PC-3 (cell line): ENCODE results near the gene TMEM44. TPM values are rescaled to one million over a fixed set of nuclear protein-coding genes. Genes with fewer than 3 reads are reported as not detected.

Source experiments
- ATAC-seq: fragments of 200-7000 bp; cut with Tn5 transposase; 2 replicates; pipeline ENCODE4 v1.9.1; 2020; ENCODE audit warnings: mild to moderate bottlenecking, moderate library complexity
- BruUV-seq: library from RNA; stranded (reverse); fragments of 400-500 nt; replicated peaks from 2 replicates; lab custom pipeline; 2021; lab: Mats Ljungman, UMichigan
- CTCF ChIA-PET: fragments of 300-600 bp; sonication (Branson Sonifier 250); formaldehyde crosslinking; loops from one replicate; lab custom pipeline; 2022; ENCODE audit warnings: antibody characterized with exemption; lab: Charles Lee
- POLR2A ChIA-PET: fragments of 300-600 bp; sonication (Branson Sonifier 250); formaldehyde crosslinking; loops from one replicate; lab custom pipeline; 2022; ENCODE audit warnings: antibody characterized with exemption; ENCODE audit not compliant: unreplicated experiment; lab: Charles Lee
- DNase-seq: peaks from one replicate; pipeline ENCODE4 v3.0.0-alpha.2; 2015
- H2AFZ ChIP-seq: fragments of 300-600 bp; sonication (generic); 2 replicates; pipeline ENCODE4 v1.6.0; 2016; ENCODE audit warnings: antibody characterized with exemption, low read length
- H3F3A ChIP-seq: fragments of 300-600 bp; sonication (generic); one replicate; pipeline ENCODE4 v1.6.0; 2017; ENCODE audit warnings: antibody characterized with exemption, low read length, control low read depth, mild to moderate bottlenecking; ENCODE audit not compliant: unreplicated experiment
- H3K27ac ChIP-seq: fragments of 300-600 bp; sonication (generic); 2 replicates; pipeline ENCODE4 v1.5.1; 2016; ENCODE audit warnings: mild to moderate bottlenecking, low read length
- H3K27me3 ChIP-seq: fragments of 300-600 bp; sonication (generic); 2 replicates; pipeline ENCODE4 v1.6.1; 2016; ENCODE audit warnings: low read length, mixed read lengths
- H3K36me3 ChIP-seq: fragments of 300-600 bp; sonication (generic); 2 replicates; pipeline ENCODE4 v1.6.1; 2016; ENCODE audit warnings: low read depth, mixed run types, low read length, mixed read lengths
- H3K4me1 ChIP-seq: fragments of 300-600 bp; sonication (generic); 2 replicates; pipeline ENCODE4 v1.5.1; 2016; ENCODE audit warnings: low read length; ENCODE audit not compliant: insufficient read depth
- H3K4me2 ChIP-seq: fragments of 300-600 bp; sonication (generic); 2 replicates; pipeline ENCODE4 v1.6.0; 2016; ENCODE audit warnings: low read length
- H3K4me3 ChIP-seq: fragments of 300-600 bp; sonication (generic); 2 replicates; pipeline ENCODE4 v1.5.1; 2016; ENCODE audit warnings: mild to moderate bottlenecking, low read length, mixed read lengths
- H3K79me2 ChIP-seq: fragments of 300-600 bp; sonication (generic); 2 replicates; pipeline ENCODE4 v1.6.1; 2017; ENCODE audit warnings: low read length, mixed read lengths
- H3K9ac ChIP-seq: fragments of 300-600 bp; sonication (generic); 2 replicates; pipeline ENCODE4 v1.6.0; 2016; ENCODE audit warnings: mild to moderate bottlenecking, low read length
- H3K9me2 ChIP-seq: fragments of 300-600 bp; sonication (generic); replicated peaks from 2 replicates; pipeline ENCODE4 v1.6.1; 2016; ENCODE audit warnings: mixed run types, low read length, mixed read lengths
- H3K9me3 ChIP-seq: fragments of 300-600 bp; sonication (generic); 2 replicates; pipeline ENCODE4 v1.6.1; 2016; ENCODE audit warnings: low read length, mixed read lengths
- H4K20me1 ChIP-seq: fragments of 300-600 bp; sonication (generic); 2 replicates; pipeline ENCODE4 v1.6.1; 2016; ENCODE audit warnings: low read length, mixed read lengths
- CTCF ChIP-seq: fragments of 300-600 bp; sonication (generic); conservative IDR thresholded peaks from 2 replicates; pipeline ENCODE4 v1.5.1; 2017; ENCODE audit warnings: antibody characterized with exemption, low read depth, mild to moderate bottlenecking, low read length
- EZH2 ChIP-seq: fragments of 300-600 bp; sonication (generic); IDR thresholded peaks from one replicate; pipeline ENCODE4 v1.6.1; 2017; ENCODE audit warnings: antibody characterized with exemption, mild to moderate bottlenecking, low read length; ENCODE audit not compliant: unreplicated experiment
- EZH2phosphoT487 ChIP-seq: fragments of 300-600 bp; sonication (generic); IDR thresholded peaks from 2 replicates; pipeline ENCODE4 v1.6.1; 2018; ENCODE audit warnings: mild to moderate bottlenecking, antibody characterized with exemption, low read length, borderline replicate concordance
- intact Hi-C: fragments of 100-400 bp; cut with micrococcal nuclease; formaldehyde crosslinking; loops from 2 replicates; pipeline ENCODE4 v1.9.0; 2023
- total RNA-seq: library from RNA; depleted of rRNA; stranded (reverse); fragments of >200 nt; gene quantifications from 2 replicates; pipeline ENCODE4 v1.2.3, GENCODE V29; 2014

The TMEM44 gene
- total RNA-seq, 1 experiment from 2014 or later = 16.6 TPM

- no peak overlapping the region for H3K9ac ChIP-seq
- TF ChIP-seq EZH2phosphoT487 = no peak
- TF ChIP-seq EZH2 = no peak
- TF ChIP-seq CTCF = no peak
- ChIA-PET POLR2A (interaction anchor here (0.6 to 0.7 kb wide), 4 partner anchors 436 to 587 kb away, joined by 3 to 4 read pairs (median 3); no protein-coding TSS in a partner anchor), CTCF (interaction anchor here (0.6 to 1.9 kb wide), 26 partner anchors 10 to 588 kb away, joined by 3 to 34 read pairs (median 5); partner anchors contain the start of gene LSG1)
- no peaks in the 10 kb centered on the region for H3K27me3 ChIP-seq
- no TSS peak for BruUV-seq
- H3K27ac ChIP-seq = peak overlapping the region; percentile 60
- intact Hi-C loops = loop anchor here (1.0 to 10.0 kb wide), 6 partner anchors 272 to 843 kb away; no protein-coding TSS in a partner anchor
- H3K4me3 ChIP-seq = peak overlapping the region; percentile 36; the same call in 1 of the 2 replicates
- DNase-seq (no peak), ATAC-seq (no peak)
- H3K4me2 ChIP-seq = peak overlapping the region; percentile 74
- H3F3A ChIP-seq = no peaks in the 10 kb centered on the region
- H3K36me3 ChIP-seq = no peaks in the 10 kb centered on the region
- no peaks in the 10 kb centered on the region for H3K9me2 ChIP-seq
- peaks cover 14% of the 10 kb centered on the region for H3K79me2 ChIP-seq
- peaks cover 20% of the 10 kb centered on the region for H3K4me1 ChIP-seq
- peaks cover 13% of the 10 kb centered on the region; the same call in 1 of the 2 replicates for H4K20me1 ChIP-seq
- no peaks in the 10 kb centered on the region for H3K9me3 ChIP-seq
- H2AFZ ChIP-seq = peak overlapping the region; percentile 68
These were observed 49.0 kb upstream of the TMEM44 start for GRCh38 chr3:194682189-194682693.

- H3K4me2 ChIP-seq = no peak overlapping the region
- H3F3A ChIP-seq = no peaks in the 10 kb centered on the region
- no peak overlapping the region for H3K4me3 ChIP-seq
- BruUV-seq = no TSS peak
- no peaks in the 10 kb centered on the region for H3K27me3 ChIP-seq
- H3K9ac ChIP-seq = no peak overlapping the region
- no peaks in the 10 kb centered on the region for H3K36me3 ChIP-seq
- H3K4me1 ChIP-seq = peaks cover 20% of the 10 kb centered on the region
- TF ChIP-seq EZH2phosphoT487 (no peak), EZH2 (no peak), CTCF (no peak)
- peaks cover 3% of the 10 kb centered on the region for H3K79me2 ChIP-seq
- CTCF ChIA-PET = no interaction called here
- DNase-seq (no peak), ATAC-seq (no peak)
- intact Hi-C loops = loop anchor here (10.0 kb wide), 1 partner anchor 844 kb away; no protein-coding TSS in a partner anchor
- POLR2A ChIA-PET = no interaction called here
- no peaks in the 10 kb centered on the region for H3K9me3 ChIP-seq
- peaks cover 1% of the 10 kb centered on the region; the same call in 1 of the 2 replicates for H4K20me1 ChIP-seq
- no peaks in the 10 kb centered on the region for H3K9me2 ChIP-seq
- H2AFZ ChIP-seq = no peak overlapping the region
- no peak overlapping the region for H3K27ac ChIP-seq
These were observed 47.8 kb upstream of the TMEM44 start for GRCh38 chr3:194680888-194681615.

GRCh38 chr3:194676471-194676870, 43.3 kb upstream of the TMEM44 start:
- ATAC-seq = no peak
- intact Hi-C loops = no loop called here
- H3K27ac ChIP-seq = no peak overlapping the region
- DNase-seq = no peak
- H3F3A ChIP-seq = no peaks in the 10 kb centered on the region
- TF ChIP-seq EZH2 = no peak
- no peak for TF ChIP-seq CTCF
- H3K9me2 ChIP-seq = no peaks in the 10 kb centered on the region
- H3K36me3 ChIP-seq = no peaks in the 10 kb centered on the region
- H3K79me2 ChIP-seq = peaks cover 6% of the 10 kb centered on the region
- H3K9ac ChIP-seq = no peak overlapping the region
- no peaks in the 10 kb centered on the region for H3K4me1 ChIP-seq
- no TSS peak for BruUV-seq
- ChIA-PET CTCF (no interaction called here), POLR2A (no interaction called here)
- H3K9me3 ChIP-seq = no peaks in the 10 kb centered on the region
- no peaks in the 10 kb centered on the region for H3K27me3 ChIP-seq
- no peak overlapping the region for H3K4me2 ChIP-seq
- H2AFZ ChIP-seq = no peak overlapping the region
- H3K4me3 ChIP-seq = no peak overlapping the region
- no peaks in the 10 kb centered on the region for H4K20me1 ChIP-seq
